Measurements from ENCODE around the gene C1orf159.

DNA sequence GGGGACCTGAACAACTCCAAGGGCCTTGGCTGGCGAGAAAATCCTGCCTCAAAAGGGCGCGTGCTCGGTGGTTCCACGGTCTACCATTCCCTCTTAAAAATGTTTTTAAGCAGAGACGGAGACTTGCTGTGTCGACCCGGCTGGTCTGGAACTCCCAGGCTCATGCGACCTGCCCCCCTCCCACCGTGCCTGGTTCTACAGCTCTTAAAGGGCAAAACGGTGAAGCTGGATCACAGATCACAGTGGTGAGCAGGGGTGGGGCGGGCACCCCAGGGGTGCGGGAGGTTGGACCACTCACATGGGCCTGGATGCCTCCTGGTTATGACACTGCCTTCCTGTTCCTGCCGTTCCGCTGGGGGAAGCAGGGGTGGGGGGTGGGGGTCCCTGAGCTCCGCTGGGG lies 4.2 kb upstream of the C1orf159 start:
- TF ChIP-seq, protein P1, sequence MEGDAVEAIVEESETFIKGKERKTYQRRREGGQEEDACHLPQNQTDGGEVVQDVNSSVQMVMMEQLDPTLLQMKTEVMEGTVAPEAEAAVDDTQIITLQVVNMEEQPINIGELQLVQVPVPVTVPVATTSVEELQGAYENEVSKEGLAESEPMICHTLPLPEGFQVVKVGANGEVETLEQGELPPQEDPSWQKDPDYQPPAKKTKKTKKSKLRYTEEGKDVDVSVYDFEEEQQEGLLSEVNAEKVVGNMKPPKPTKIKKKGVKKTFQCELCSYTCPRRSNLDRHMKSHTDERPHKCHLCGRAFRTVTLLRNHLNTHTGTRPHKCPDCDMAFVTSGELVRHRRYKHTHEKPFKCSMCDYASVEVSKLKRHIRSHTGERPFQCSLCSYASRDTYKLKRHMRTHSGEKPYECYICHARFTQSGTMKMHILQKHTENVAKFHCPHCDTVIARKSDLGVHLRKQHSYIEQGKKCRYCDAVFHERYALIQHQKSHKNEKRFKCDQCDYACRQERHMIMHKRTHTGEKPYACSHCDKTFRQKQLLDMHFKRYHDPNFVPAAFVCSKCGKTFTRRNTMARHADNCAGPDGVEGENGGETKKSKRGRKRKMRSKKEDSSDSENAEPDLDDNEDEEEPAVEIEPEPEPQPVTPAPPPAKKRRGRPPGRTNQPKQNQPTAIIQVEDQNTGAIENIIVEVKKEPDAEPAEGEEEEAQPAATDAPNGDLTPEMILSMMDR (IDR thresholded peaks at IDR 0.05; ENCODE audit: poor library complexity) = no peak
- TF ChIP-seq EZH2 (IDR thresholded peaks at IDR 0.05; ENCODE audit: borderline replicate concordance) = no peak
